ENCODE data around the gene ADCK1.
"Not testable (repeated sequence)": the region's sequence is repeated elsewhere in the genome, so short reads cannot be mapped to it uniquely, and the experiment has no call there.

The ADCK1 gene

GRCh38 chr14:77805706-77806105 lies 5.8 kb downstream of the ADCK1 start:
- CTCF ChIA-PET: no interaction called here
- TF ChIP-seq SUZ12 (IDR thresholded peaks at IDR 0.05) (no peak), FOXK2 (IDR thresholded peaks at IDR 0.05) (no peak), L3MBTL2 (conservative IDR thresholded peaks at IDR 0.05) (no peak), ELF4 (IDR thresholded peaks at IDR 0.05) (no peak), ARNT (IDR thresholded peaks at IDR 0.05) (no peak), CTBP1 (IDR thresholded peaks at IDR 0.05; ENCODE audit: borderline replicate concordance) (no peak), TARDBP (IDR thresholded peaks at IDR 0.05) (no peak)
- POLR2A ChIA-PET: no interaction called here
- no peak for DNase-seq (ENCODE audit: extremely low spot score)

GRCh38 chr14:77808250-77808649 lies 8.3 kb downstream of the ADCK1 start:
- CTCF ChIA-PET: no interaction called here

GRCh38 chr14:77809011-77809410 lies 9.1 kb downstream of the ADCK1 start:
- TF ChIP-seq PKNOX1 (IDR thresholded peaks at IDR 0.05) (no peak), ZNF384 (IDR thresholded peaks at IDR 0.05) (no peak), LEF1 (IDR thresholded peaks at IDR 0.05; ENCODE audit: borderline replicate concordance) (no peak), FOXK2 (IDR thresholded peaks at IDR 0.05) (no peak)
- DNase-seq (ENCODE audit: extremely low spot score): no peak
- ChIA-PET CTCF (interaction anchor here (0.6 kb wide), 1 partner anchor 269 kb away, joined by 3 read pairs; no protein-coding TSS in a partner anchor), POLR2A (no interaction called here)

More at GRCh38 chr14:77808250-77808649, 8.3 kb downstream of the ADCK1 start:
- DNase-seq (ENCODE audit: extremely low spot score): no peak
- POLR2A ChIA-PET: no interaction called here
- TF ChIP-seq ARNT (IDR thresholded peaks at IDR 0.05): no peak
- no peak for TF ChIP-seq PKNOX1 (IDR thresholded peaks at IDR 0.05)
- TF ChIP-seq L3MBTL2 (conservative IDR thresholded peaks at IDR 0.05): no peak
- no peak for TF ChIP-seq LEF1 (IDR thresholded peaks at IDR 0.05; ENCODE audit: borderline replicate concordance)
- no peak for TF ChIP-seq SUZ12 (IDR thresholded peaks at IDR 0.05)
- TF ChIP-seq FOXA1 (IDR thresholded peaks at IDR 0.05): no peak
- TF ChIP-seq HDGF (IDR thresholded peaks at IDR 0.05; ENCODE audit: borderline replicate concordance): no peak
- TF ChIP-seq TARDBP (IDR thresholded peaks at IDR 0.05): no peak
- TF ChIP-seq NFRKB (IDR thresholded peaks at IDR 0.05): no peak
- TF ChIP-seq SP1 (IDR thresholded peaks at IDR 0.05): no peak
- no peak for TF ChIP-seq BHLHE40 (IDR thresholded peaks at IDR 0.05; ENCODE audit: borderline replicate concordance)
- no peak for TF ChIP-seq ELF4 (IDR thresholded peaks at IDR 0.05)
- TF ChIP-seq FOXK2 (IDR thresholded peaks at IDR 0.05): no peak
- TF ChIP-seq CTBP1 (IDR thresholded peaks at IDR 0.05; ENCODE audit: borderline replicate concordance): no peak
- no peak for TF ChIP-seq ZNF384 (IDR thresholded peaks at IDR 0.05)

- ChIA-PET CTCF (no interaction called here), POLR2A (no interaction called here)
- TF ChIP-seq FOXM1 (IDR thresholded peaks at IDR 0.05; ENCODE audit: borderline replicate concordance): no peak
- no peak for TF ChIP-seq ARNT (IDR thresholded peaks at IDR 0.05)
- no peak for TF ChIP-seq NFRKB (IDR thresholded peaks at IDR 0.05)
- no peak for TF ChIP-seq LEF1 (IDR thresholded peaks at IDR 0.05; ENCODE audit: borderline replicate concordance)
- TF ChIP-seq SUZ12 (IDR thresholded peaks at IDR 0.05): no peak
- TF ChIP-seq BHLHE40 (IDR thresholded peaks at IDR 0.05; ENCODE audit: borderline replicate concordance): no peak
- no peak for TF ChIP-seq PKNOX1 (IDR thresholded peaks at IDR 0.05)
- no peak for TF ChIP-seq FOXK2 (IDR thresholded peaks at IDR 0.05)
- no peak for TF ChIP-seq ZNF384 (IDR thresholded peaks at IDR 0.05)
- no peak for TF ChIP-seq L3MBTL2 (conservative IDR thresholded peaks at IDR 0.05)
- no peak for TF ChIP-seq TARDBP (IDR thresholded peaks at IDR 0.05)
- TF ChIP-seq HDGF (IDR thresholded peaks at IDR 0.05; ENCODE audit: borderline replicate concordance): no peak
- no peak for TF ChIP-seq CTBP1 (IDR thresholded peaks at IDR 0.05; ENCODE audit: borderline replicate concordance)
- no peak for TF ChIP-seq SP1 (IDR thresholded peaks at IDR 0.05)
- TF ChIP-seq ELF4 (IDR thresholded peaks at IDR 0.05): no peak
- TF ChIP-seq FOXA1 (IDR thresholded peaks at IDR 0.05): no peak
- DNase-seq (ENCODE audit: extremely low spot score): no peak
Observed at GRCh38 chr14:77812028-77812427, 12.1 kb downstream of the ADCK1 start.

- DNase-seq (ENCODE audit: extremely low spot score); CTCF ChIA-PET; POLR2A ChIA-PET: not testable (repeated sequence)
Observed at GRCh38 chr14:77812682-77813081, 12.8 kb downstream of the ADCK1 start.

- CTCF ChIA-PET: no interaction called here
- DNase-seq (ENCODE audit: extremely low spot score): no peak
- no peak for TF ChIP-seq ELF4 (IDR thresholded peaks at IDR 0.05)
- TF ChIP-seq ZNF384 (IDR thresholded peaks at IDR 0.05): no peak
- no peak for TF ChIP-seq HDGF (IDR thresholded peaks at IDR 0.05; ENCODE audit: borderline replicate concordance)
- no peak for TF ChIP-seq FOXM1 (IDR thresholded peaks at IDR 0.05; ENCODE audit: borderline replicate concordance)
- TF ChIP-seq SUZ12 (IDR thresholded peaks at IDR 0.05): no peak
- POLR2A ChIA-PET: no interaction called here
Observed at GRCh38 chr14:77822307-77822706, 22.4 kb downstream of the ADCK1 start.

- CTCF ChIA-PET: no interaction called here
- POLR2A ChIA-PET: no interaction called here
Observed at GRCh38 chr14:77822741-77823140, 22.8 kb downstream of the ADCK1 start.

More at GRCh38 chr14:77822741-77823140, 22.8 kb downstream of the ADCK1 start:
- no peak for DNase-seq (ENCODE audit: extremely low spot score)
- TF ChIP-seq HDGF (IDR thresholded peaks at IDR 0.05; ENCODE audit: borderline replicate concordance) (no peak), FOXA1 (IDR thresholded peaks at IDR 0.05) (no peak), BHLHE40 (IDR thresholded peaks at IDR 0.05; ENCODE audit: borderline replicate concordance) (no peak), PKNOX1 (IDR thresholded peaks at IDR 0.05) (no peak), FOXM1 (IDR thresholded peaks at IDR 0.05; ENCODE audit: borderline replicate concordance) (no peak)

Data from HEK293T (cell line).